ENCODE measurements around the gene RAB11A.

The RAB11A gene

DNA sequence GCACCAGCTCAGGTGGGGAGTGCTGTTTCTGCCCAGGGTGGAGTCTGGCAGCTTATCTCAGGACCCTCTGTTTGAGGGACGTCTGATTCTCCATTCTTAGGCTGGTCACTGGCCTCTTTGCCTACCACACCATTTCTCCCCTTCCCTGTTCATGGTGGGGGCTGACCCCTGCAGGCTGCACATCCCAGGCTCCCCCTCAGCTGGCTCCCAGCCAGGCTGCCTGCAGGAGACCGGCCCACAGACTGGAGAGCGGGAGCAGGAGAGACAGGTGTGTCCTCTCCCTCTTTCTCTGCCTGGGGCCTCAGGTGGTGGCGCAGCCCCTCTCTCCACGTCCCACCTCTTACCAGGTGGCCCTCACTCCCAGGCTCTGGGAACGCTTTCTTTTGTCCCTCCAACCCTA lies 60.8 kb downstream of the RAB11A start:
- H3K27me3 ChIP-seq, result no peaks in the 10 kb centered on the region
- intact Hi-C loops (cut with DNase I; ENCODE audit: low total_unique reads), result no loop called here
- TF ChIP-seq, protein P1, sequence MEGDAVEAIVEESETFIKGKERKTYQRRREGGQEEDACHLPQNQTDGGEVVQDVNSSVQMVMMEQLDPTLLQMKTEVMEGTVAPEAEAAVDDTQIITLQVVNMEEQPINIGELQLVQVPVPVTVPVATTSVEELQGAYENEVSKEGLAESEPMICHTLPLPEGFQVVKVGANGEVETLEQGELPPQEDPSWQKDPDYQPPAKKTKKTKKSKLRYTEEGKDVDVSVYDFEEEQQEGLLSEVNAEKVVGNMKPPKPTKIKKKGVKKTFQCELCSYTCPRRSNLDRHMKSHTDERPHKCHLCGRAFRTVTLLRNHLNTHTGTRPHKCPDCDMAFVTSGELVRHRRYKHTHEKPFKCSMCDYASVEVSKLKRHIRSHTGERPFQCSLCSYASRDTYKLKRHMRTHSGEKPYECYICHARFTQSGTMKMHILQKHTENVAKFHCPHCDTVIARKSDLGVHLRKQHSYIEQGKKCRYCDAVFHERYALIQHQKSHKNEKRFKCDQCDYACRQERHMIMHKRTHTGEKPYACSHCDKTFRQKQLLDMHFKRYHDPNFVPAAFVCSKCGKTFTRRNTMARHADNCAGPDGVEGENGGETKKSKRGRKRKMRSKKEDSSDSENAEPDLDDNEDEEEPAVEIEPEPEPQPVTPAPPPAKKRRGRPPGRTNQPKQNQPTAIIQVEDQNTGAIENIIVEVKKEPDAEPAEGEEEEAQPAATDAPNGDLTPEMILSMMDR (IDR thresholded peaks at IDR 0.05), result no peak
- no peak overlapping the region for H3K27ac ChIP-seq
- DNase-seq, result no peak
- H3K9me3 ChIP-seq, result no peaks in the 10 kb centered on the region
- H3K4me3 ChIP-seq, result no peak overlapping the region
- no peaks in the 10 kb centered on the region for H3K36me3 ChIP-seq
- H3K4me1 ChIP-seq, result no peaks in the 10 kb centered on the region

DNA sequence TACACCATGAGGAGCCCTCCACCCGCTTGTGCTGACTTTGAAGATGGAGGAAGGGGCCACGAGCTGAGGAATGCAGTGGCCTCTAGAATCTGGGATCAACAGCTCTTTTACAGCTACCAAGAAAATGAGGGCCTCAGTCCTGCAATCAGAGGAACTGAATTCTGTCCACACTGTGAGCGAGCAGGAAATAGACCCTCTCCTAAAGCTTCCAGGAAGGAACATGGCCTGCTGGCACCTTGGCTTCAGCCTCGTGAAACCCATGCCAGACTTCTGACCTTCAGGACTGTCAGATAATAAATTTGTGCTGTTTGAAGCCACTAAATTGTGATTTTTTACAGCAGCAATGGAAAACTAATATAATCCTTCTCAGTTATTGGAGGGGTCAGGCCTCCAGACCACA lies 61.9 kb downstream of the RAB11A start:
- Histone ChIP-seq H3K4me1 (no peaks in the 10 kb centered on the region), H3K27me3 (no peaks in the 10 kb centered on the region), H3K4me3 (no peak overlapping the region), H3K9me3 (no peaks in the 10 kb centered on the region), H3K36me3 (no peaks in the 10 kb centered on the region), H3K27ac (no peak overlapping the region)
- intact Hi-C loops (cut with DNase I; ENCODE audit: low total_unique reads), result no loop called here
- DNase-seq, result no peak
- TF ChIP-seq, protein P1 (IDR thresholded peaks at IDR 0.05), result no peak

DNA sequence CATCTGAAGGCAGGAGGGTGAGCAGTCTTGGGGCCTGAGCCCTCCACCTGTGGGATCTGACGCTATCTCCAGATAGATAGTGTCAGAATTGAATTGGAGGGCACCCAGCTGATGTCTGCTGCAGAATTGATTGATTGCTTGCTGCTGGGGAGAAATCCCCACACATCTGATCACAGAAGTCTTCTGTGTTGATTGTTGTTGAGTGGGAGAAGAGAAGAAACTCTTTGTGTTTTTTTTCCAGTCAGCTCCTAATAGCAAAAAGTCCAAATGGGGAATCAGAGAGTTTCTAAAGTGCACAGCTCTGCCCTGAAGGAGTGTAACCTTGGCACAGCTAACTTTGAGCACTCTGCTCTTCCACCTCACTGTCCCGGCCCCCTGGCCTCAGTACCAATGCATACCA lies 66.1 kb downstream of the RAB11A start:
- Histone ChIP-seq H3K4me1 (no peaks in the 10 kb centered on the region), H3K27ac (no peak overlapping the region), H3K36me3 (no peaks in the 10 kb centered on the region), H3K27me3 (no peaks in the 10 kb centered on the region), H3K9me3 (no peaks in the 10 kb centered on the region), H3K4me3 (no peak overlapping the region)
- no peak for DNase-seq
- TF ChIP-seq, protein P1 (IDR thresholded peaks at IDR 0.05), result no peak
- intact Hi-C loops (cut with DNase I; ENCODE audit: low total_unique reads), result no loop called here

DNA sequence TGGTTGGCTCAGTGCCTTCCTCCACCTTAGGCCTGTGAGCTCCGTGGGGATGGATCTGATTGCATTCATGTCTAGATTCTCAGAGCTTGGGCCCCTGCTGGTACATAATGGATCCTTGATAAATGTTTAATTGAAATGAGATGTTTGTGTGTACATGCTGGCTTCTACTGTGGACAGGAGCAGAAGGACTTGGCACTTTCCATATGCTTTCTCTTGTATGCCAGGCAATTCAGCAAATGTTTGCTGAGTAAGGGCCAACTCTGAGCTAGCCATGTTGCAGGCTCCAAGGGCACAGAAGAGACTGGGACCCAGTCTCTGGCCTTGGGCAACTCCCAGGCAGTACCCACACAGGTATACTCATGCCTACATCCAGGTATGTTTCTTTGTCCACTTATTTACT lies 67.0 kb downstream of the RAB11A start:
- H3K27ac ChIP-seq, result no peak overlapping the region
- DNase-seq, result no peak
- H3K27me3 ChIP-seq, result no peaks in the 10 kb centered on the region
- TF ChIP-seq, protein P1 (IDR thresholded peaks at IDR 0.05), result no peak
- H3K36me3 ChIP-seq, result no peaks in the 10 kb centered on the region
- H3K9me3 ChIP-seq, result no peaks in the 10 kb centered on the region
- intact Hi-C loops (cut with DNase I; ENCODE audit: low total_unique reads), result no loop called here
- no peak overlapping the region for H3K4me3 ChIP-seq
- H3K4me1 ChIP-seq, result no peaks in the 10 kb centered on the region

DNA sequence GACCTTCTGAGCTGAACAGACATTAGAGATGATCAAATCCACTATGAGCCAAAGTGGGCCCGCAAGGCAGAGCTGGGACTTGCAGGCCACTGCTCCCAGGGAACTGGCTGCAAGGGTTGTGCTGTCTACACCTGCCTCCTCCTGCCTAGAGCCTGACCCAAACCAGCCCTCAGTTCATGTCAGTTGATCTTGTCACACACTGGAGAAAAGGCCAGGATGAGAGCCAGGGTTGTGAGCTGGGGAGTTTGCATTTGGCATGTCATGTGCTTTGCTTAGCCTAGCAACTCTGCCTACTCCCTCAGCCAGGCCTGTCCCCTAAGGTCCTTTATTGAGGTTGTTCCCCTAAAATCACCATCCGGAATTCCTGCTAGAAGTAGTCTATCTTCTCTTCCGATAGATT lies 67.8 kb downstream of the RAB11A start:
- Histone ChIP-seq H3K36me3 (no peaks in the 10 kb centered on the region), H3K4me3 (no peak overlapping the region), H3K27ac (no peak overlapping the region), H3K9me3 (no peaks in the 10 kb centered on the region), H3K27me3 (no peaks in the 10 kb centered on the region), H3K4me1 (no peaks in the 10 kb centered on the region)
- TF ChIP-seq, protein P1 (IDR thresholded peaks at IDR 0.05), result no peak
- intact Hi-C loops (cut with DNase I; ENCODE audit: low total_unique reads), result no loop called here
- no peak for DNase-seq

DNA sequence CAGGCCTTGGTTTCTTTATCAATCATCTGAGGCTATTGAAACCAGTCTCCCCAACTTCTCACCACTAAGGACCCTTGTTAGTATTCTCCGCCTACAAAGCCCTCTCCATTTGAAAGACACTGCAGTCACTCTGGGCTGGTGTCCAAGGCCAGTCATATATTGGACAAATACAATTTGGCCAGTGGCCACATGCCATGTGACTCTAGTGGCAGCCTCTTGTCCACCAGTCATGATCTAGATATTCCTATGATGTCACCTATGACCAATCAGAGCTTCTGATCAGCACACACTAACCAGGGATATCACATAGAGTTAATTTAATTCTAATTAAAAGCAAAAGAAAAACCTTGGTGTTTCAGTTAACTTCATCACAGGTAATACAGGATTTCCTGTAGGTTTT lies 68.2 kb downstream of the RAB11A start:
- no peaks in the 10 kb centered on the region for H3K4me1 ChIP-seq
- TF ChIP-seq, protein P1 (IDR thresholded peaks at IDR 0.05), result no peak
- no peaks in the 10 kb centered on the region for H3K36me3 ChIP-seq
- no peaks in the 10 kb centered on the region for H3K9me3 ChIP-seq
- H3K4me3 ChIP-seq, result no peak overlapping the region
- intact Hi-C loops (cut with DNase I; ENCODE audit: low total_unique reads), result no loop called here
- H3K27ac ChIP-seq, result no peak overlapping the region
- DNase-seq, result no peak
- no peaks in the 10 kb centered on the region for H3K27me3 ChIP-seq

All from tibial artery (tissue), 4 donors.